Kidney tubule cell (primary cell): ENCODE data around the gene ZCCHC8.
"Not testable (repeated sequence)": the region's sequence is repeated elsewhere in the genome, so short reads cannot be mapped to it uniquely, and the experiment has no call there.

Experiments
- DNase-seq: peaks from one replicate; pipeline ENCODE4 v3.0.0-alpha.2; 2018; ENCODE audit warnings: low spot score

ZCCHC8 gene

DNA sequence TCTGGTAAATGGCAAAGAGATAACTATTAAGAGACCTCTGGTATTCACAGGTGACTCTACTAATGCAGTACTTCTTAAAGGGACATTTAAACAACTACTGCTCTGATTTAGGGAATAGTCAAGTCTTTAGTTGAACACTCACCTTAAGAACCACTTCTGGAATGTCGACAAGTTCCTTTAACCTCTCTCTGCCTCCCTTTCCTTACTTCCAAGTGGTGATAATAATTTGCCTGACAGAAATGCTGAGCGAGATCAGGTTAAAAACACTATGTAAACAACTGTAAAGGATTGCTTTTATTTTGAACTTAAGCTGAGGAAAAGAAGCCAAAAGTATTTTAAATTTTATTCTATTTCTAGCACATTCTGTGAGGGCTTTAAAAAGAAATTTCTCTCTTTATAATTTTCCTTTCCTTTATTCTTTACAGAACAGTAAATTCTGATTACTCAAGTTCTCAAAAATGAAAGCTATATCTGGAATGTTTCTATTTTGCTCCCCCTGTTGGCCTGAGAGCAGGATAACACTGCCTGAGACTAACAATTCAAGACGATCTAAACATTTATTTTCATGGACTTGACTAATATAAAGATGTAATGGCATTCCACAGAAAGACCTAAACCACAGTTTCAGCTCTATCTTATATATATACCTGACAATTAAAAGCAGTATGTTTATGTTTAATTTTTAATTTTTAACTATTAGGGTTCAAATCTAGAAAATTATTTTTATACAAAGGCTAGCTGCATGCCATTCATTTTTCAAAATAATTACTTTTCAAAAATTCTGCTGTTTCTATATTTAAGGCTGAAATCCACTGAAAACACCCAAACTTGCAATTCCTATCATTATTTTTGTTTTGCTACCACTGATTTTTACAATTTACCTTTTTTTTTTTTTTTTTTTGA lies 29.2 kb downstream of the ZCCHC8 start:
- DNase-seq = peak; percentile 71

GRCh38 chr12:122470576-122470975 lies 30.2 kb downstream of the ZCCHC8 start:
- DNase-seq = not testable (repeated sequence)

GRCh38 chr12:122469856-122470255 lies 30.9 kb downstream of the ZCCHC8 start:
- DNase-seq = not testable (repeated sequence)

DNA sequence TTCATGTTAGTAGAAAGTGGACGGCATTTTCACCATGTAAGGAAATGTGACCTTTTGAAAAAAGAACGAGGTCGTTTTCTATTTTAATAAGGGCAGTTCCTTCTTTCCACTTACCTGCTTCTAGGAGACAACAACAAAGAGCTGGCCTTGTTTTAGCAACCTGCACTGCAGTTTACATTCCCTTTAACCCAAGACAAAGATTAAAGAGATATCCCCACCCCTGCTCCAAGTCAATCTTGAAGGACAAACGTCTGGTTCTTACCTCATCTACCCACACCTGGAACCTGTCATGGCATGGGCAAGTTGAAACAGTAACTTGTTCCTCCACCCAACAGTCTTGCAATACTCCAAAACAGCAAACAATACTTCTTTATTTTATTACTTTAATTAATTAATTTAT lies 32.7 kb downstream of the ZCCHC8 start:
- no peak for DNase-seq

GRCh38 chr12:122464317-122465042 lies 36.3 kb downstream of the ZCCHC8 start:
- DNase-seq = peak; percentile 96

DNA sequence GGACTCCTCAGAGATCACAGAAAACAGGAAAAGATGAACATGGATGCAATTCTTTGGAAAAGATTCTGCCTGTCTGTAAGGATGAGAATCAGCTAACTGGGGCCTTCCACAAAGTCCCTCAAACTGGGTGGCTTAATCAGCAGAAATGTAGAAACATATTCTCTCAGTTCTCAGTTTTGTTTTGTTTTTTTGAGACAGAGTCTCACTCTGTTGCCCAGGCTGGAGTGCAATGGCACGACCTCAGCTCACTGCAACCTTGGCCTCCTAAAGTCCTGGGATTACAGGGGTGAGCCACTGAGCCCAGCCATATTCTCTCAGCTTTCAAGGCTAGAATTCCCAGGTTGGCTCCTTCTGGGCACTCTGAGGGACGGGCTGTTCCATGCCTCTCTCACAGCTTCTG lies 40.1 kb downstream of the ZCCHC8 start:
- DNase-seq = no peak

- DNase-seq = no peak
Measured at GRCh38 chr12:122460061-122460460, 40.7 kb downstream of the ZCCHC8 start.

DNA sequence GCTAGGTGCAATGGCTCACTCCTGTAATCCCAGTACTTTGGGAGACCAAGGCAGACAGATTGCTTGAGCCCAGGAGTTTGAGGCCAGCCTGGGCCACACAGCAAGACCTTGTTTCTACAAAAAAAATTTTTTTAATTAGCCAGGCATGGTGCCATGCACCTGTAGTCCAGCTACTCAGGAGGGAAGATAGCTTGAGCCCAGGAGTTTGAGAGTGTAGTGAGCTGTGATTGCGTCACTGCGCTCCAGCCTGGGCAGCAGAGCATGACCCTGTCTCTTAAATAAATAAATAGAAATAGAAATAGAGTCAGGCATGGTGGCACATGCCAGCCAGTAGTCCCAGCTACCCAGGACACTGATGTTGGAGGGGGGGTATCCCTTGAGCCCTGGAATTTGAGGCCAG lies 41.5 kb downstream of the ZCCHC8 start:
- DNase-seq = peak; percentile 80

- peak; percentile 54 for DNase-seq
Measured at GRCh38 chr12:122458105-122459035, 42.4 kb downstream of the ZCCHC8 start.

- DNase-seq = no peak
Measured at GRCh38 chr12:122457627-122458026, 43.1 kb downstream of the ZCCHC8 start.

DNA sequence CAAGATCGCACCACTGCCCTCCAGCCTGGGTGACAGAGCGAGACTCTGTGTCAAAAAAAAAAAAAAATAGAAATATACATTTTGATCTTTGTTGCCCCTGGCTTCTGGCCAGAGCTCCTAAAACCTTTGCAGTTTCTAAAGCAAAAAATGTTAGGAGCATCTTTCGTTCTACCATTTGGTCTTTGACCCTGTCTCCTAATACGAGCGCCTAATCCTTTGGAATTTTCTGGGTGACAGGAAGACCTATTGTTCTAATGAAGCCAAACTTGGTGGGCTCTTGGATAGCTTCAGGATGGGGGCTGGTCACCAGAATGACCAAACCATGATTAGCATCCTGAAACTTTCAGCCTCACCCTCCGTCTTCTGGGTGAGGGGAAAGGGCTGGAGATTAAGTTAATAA lies 46.0 kb downstream of the ZCCHC8 start:
- DNase-seq = no peak

DNA sequence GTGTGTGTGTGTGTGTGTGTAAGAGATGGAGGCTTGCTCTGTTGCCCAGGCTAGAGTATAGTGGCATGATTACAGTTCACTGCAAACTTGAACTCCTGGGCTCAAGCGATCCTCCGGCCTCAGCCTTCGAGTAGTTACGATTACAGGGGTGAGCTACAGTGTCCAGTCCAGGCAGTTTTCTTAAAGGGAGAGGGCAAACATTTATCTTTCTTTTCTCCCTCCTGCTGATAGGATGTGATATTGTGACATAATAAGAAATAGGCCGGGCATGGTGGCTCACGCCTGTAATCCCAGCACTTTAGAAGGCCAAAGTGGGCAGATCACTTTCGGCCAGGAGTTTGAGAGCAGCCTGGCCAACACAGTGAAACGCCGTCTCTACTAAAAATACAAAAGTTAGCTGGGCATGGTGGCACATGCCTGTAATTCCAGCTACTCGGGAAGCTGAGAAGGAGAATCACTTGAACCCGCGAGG lies 46.4 kb downstream of the ZCCHC8 start:
- DNase-seq = no peak

DNA sequence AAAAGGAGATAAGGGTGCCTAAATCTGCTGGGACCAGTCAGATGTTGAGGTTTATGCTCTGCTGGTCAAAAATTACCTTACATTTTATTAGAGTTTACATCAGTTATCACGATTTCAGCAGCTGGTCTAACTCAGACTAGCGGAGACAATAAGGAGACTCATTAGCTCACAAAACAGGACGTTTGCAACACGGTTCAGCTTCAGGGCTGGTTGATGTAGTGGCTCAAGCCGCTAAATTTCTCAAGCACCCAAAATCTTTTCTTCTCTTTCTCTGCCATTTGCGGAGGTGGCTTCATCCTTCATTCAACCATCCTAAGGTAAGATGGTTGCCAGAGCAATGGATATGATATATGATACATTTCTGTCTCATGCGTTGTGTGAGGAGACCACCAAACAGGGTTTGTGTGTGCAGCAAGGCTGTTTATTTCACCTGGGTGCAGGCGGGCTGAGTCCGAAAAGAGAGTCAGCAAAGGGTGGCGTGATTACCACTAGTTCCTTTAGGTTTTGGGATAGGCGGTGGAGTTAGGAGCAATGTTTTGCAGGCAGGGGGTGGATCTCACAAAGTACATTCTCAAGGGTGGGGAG lies 47.9 kb downstream of the ZCCHC8 start:
- DNase-seq = no peak

GRCh38 chr12:122449317-122449716 lies 51.4 kb downstream of the ZCCHC8 start:
- DNase-seq = peak; percentile 43

DNA sequence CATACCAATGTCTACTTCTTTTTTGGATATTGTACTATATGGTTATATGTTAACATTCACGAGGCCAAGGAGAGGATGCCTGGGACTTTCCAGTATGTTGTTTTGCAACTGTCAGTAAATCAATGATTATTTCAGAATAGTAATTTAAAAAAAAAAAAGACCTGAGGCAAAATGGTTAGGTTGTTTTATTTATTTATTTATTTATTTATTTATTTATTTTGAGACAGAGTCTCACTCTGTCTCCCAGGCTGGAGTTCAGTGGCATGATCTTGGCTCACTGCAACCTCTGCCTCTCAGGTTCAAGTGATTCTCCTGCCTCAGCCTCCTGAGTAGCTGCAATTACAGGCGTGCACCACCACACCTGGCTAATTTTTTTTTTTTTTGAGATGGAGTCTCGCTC lies 52.9 kb downstream of the ZCCHC8 start:
- DNase-seq = not testable (repeated sequence)

- not testable (repeated sequence) for DNase-seq
Measured at GRCh38 chr12:122446390-122446789, 54.3 kb downstream of the ZCCHC8 start.

DNA sequence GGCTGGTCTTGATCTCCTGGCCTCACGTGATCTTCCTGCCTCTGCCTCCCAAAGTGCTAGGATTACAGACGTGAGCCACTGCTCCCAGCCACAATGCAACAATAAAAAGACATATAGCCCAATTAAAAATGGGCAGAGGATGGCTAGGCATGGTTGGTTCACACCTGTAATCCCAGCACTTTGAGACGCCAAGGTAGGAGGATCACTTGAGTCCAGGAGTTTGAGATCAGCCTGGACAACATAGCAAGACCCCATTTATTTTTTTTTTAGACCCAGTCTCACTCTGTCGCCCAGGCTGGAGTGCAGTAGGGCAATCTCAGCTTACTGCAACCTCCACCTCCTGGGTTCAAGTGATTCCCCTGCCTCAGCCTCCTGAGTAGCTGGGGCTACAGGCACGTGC lies 56.7 kb downstream of the ZCCHC8 start:
- not testable (repeated sequence) for DNase-seq

DNA sequence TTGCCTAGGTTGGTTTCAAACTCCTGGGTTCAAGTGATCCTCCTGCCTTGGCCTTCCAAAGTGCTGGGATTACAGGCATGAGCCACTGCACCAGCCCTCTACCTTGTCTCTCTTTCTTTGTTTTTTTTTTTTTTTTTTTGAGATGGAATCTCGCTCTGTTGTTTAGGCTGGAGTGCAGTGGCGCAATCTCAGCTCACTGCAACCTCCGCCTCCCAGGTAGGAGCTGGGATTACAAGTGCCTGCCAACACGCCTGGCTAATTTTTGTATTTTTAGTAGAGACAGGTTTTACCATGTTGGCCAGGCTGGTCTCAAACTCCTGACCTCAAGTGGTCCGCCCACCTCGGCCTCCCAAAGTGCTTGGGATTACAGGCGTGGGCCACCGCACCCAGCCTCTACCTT lies 61.9 kb downstream of the ZCCHC8 start:
- not testable (repeated sequence) for DNase-seq

GRCh38 chr12:122437656-122438121 lies 63.0 kb downstream of the ZCCHC8 start:
- DNase-seq = no peak

- DNase-seq = no peak
Measured at GRCh38 chr12:122435186-122435585, 65.5 kb downstream of the ZCCHC8 start.

GRCh38 chr12:122429043-122429442 lies 71.7 kb downstream of the ZCCHC8 start:
- DNase-seq = not testable (repeated sequence)
